Activated naive CD4-positive, alpha-beta T cell treated with anti-CD3 and anti-CD28 coated beads, Interleukin-2, amount 50 U/mL, for 72 hours (primary cell): Measurements from ENCODE around the gene ACO2. TPM values are rescaled to one million over a fixed set of nuclear protein-coding genes. Genes with fewer than 3 reads are reported as not detected.
"Not testable (repeated sequence)": the region's sequence is repeated elsewhere in the genome, so short reads cannot be mapped to it uniquely, and the experiment has no call there.

Experiments used
- ATAC-seq, 2 donors: fragments of 150-1000 bp; cut with Tn5 transposase; 2 replicates each; pipeline ENCODE4 v1.10.0; 2021; ENCODE audit warnings: mild to moderate bottlenecking in 2 of 2, moderate library complexity in 2 of 2
- DNase-seq, 2 donors: peaks; one replicate each; pipeline ENCODE4 v3.0.0; 2021 to 2022; ENCODE audit warnings: low spot score in 2 of 2
- H3K27ac Mint-ChIP-seq, 2 donors: one replicate each; pipeline ENCODE4 v1.8.0; 2022; ENCODE audit warnings: mild to moderate bottlenecking in 2 of 2, mixed read lengths in 2 of 2
- H3K36me3 Mint-ChIP-seq, 2 donors: one replicate each; pipeline ENCODE4 v1.8.0; 2022; ENCODE audit warnings: mixed read lengths in 2 of 2
- H3K9me3 Mint-ChIP-seq, 2 donors: one replicate each; pipeline ENCODE4 v1.8.0; 2022; ENCODE audit warnings: mixed read lengths in 2 of 2
- total RNA-seq, 2 donors: library from RNA; stranded (reverse); gene quantifications; one replicate each; pipeline ENCODE4 v1.2.3, GENCODE V29; 2022

The ACO2 gene
- total RNA-seq, 2 donors from 2014 or later: 100.0 to 112 TPM

- H3K27ac Mint-ChIP-seq: peak overlapping the region; percentile 62 to 67
- peaks cover 10 to 13% of the 10 kb centered on the region in 2 donors for H3K36me3 Mint-ChIP-seq
- DNase-seq (no peak), ATAC-seq (no peak)
- no peaks in the 10 kb centered on the region for H3K9me3 Mint-ChIP-seq
Measured at GRCh38 chr22:41539146-41540005, 70.5 kb downstream of the ACO2 start.

GRCh38 chr22:41540006-41540315 is 71.0 kb downstream of the ACO2 start:
- H3K27ac Mint-ChIP-seq: peak overlapping the region in 1 of 2 donors; percentile 62
- no peak for DNase-seq
- H3K9me3 Mint-ChIP-seq: no peaks in the 10 kb centered on the region
- peaks cover 12 to 15% of the 10 kb centered on the region in 2 donors for H3K36me3 Mint-ChIP-seq
- no peak for ATAC-seq

- DNase-seq (no peak), ATAC-seq (no peak)
- H3K27ac Mint-ChIP-seq: peak overlapping the region in 1 of 2 donors; percentile 62
- no peaks in the 10 kb centered on the region for H3K9me3 Mint-ChIP-seq
- H3K36me3 Mint-ChIP-seq: peaks cover 11 to 12% of the 10 kb centered on the region in 2 donors
Measured at GRCh38 chr22:41540365-41540764, 71.4 kb downstream of the ACO2 start.

- no peak for ATAC-seq
- Mint-ChIP-seq H3K36me3 (peaks cover 11 to 12% of the 10 kb centered on the region in 2 donors), H3K9me3 (no peaks in the 10 kb centered on the region), H3K27ac (peak overlapping the region; percentile 2 to 88)
- no peak for DNase-seq
Measured at GRCh38 chr22:41541484-41541883, 72.6 kb downstream of the ACO2 start.

GRCh38 chr22:41542224-41542623 is 73.3 kb downstream of the ACO2 start:
- DNase-seq (no peak), ATAC-seq (no peak)
- Mint-ChIP-seq H3K9me3 (no peaks in the 10 kb centered on the region), H3K36me3 (peaks cover 11 to 12% of the 10 kb centered on the region in 2 donors), H3K27ac (peak overlapping the region; percentile 79 to 88)

GRCh38 chr22:41543854-41544670 is 75.1 kb downstream of the ACO2 start, which contains the start of gene POLR3H:
POLR3H (minus strand) TSS chr22:41544470; CDS start chr22:41544101, 369 bp downstream.
- DNase-seq (peak; percentile 96), ATAC-seq (peak; percentile 98 to 99)
- Mint-ChIP-seq H3K27ac (peak within 1 kb of the TSS; percentile 88 to 96), H3K9me3 (no peaks in the 10 kb centered on the region), H3K36me3 (peaks cover 11 to 12% of the 10 kb centered on the region in 2 donors)

GRCh38 chr22:41544671-41545476 is 76.0 kb downstream of the ACO2 start:
- Mint-ChIP-seq H3K36me3 (peaks cover 11 to 12% of the 10 kb centered on the region in 2 donors), H3K9me3 (no peaks in the 10 kb centered on the region), H3K27ac (peak overlapping the region; percentile 88 to 96)
- no peak for DNase-seq
- no peak for ATAC-seq

GRCh38 chr22:41548830-41549211 is 79.9 kb downstream of the ACO2 start:
- no peak for ATAC-seq
- Mint-ChIP-seq H3K36me3 (peaks cover 6 to 7% of the 10 kb centered on the region in 2 donors), H3K27ac (no peak overlapping the region), H3K9me3 (no peaks in the 10 kb centered on the region)
- DNase-seq: no peak

GRCh38 chr22:41550952-41551491 is 82.1 kb downstream of the ACO2 start:
- DNase-seq (no peak), ATAC-seq (no peak)
- no peaks in the 10 kb centered on the region for H3K36me3 Mint-ChIP-seq

GRCh38 chr22:41551877-41552582 is 83.1 kb downstream of the ACO2 start:
- DNase-seq (no peak), ATAC-seq (no peak)
- Mint-ChIP-seq H3K9me3 (no peaks in the 10 kb centered on the region), H3K27ac (no peak overlapping the region), H3K36me3 (no peaks in the 10 kb centered on the region)

More at GRCh38 chr22:41550952-41551491, 82.1 kb downstream of the ACO2 start:
- no peaks in the 10 kb centered on the region for H3K9me3 Mint-ChIP-seq
- no peak overlapping the region for H3K27ac Mint-ChIP-seq

GRCh38 chr22:41555325-41555982 is 86.5 kb downstream of the ACO2 start:
- ATAC-seq (no peak), DNase-seq (no peak)
- Mint-ChIP-seq H3K27ac (no peak overlapping the region), H3K36me3 (no peaks in the 10 kb centered on the region), H3K9me3 (no peaks in the 10 kb centered on the region)

- Mint-ChIP-seq H3K9me3 (no peaks in the 10 kb centered on the region), H3K36me3 (no peaks in the 10 kb centered on the region), H3K27ac (no peak overlapping the region)
- no peak for ATAC-seq
- no peak for DNase-seq
Measured at GRCh38 chr22:41556561-41556960, 87.6 kb downstream of the ACO2 start.

GRCh38 chr22:41557401-41558240 is 88.7 kb downstream of the ACO2 start:
- ATAC-seq (peak; percentile 60 to 78), DNase-seq (no peak)
- H3K36me3 Mint-ChIP-seq: no peaks in the 10 kb centered on the region
- H3K9me3 Mint-ChIP-seq: no peaks in the 10 kb centered on the region
- peak overlapping the region in 1 of 2 donors; percentile 44 for H3K27ac Mint-ChIP-seq

GRCh38 chr22:41558241-41558630 is 89.3 kb downstream of the ACO2 start:
- not testable (repeated sequence) for H3K9me3 Mint-ChIP-seq, DNase-seq, H3K27ac Mint-ChIP-seq, H3K36me3 Mint-ChIP-seq, ATAC-seq

GRCh38 chr22:41560095-41560471 is 91.2 kb downstream of the ACO2 start:
- Mint-ChIP-seq H3K27ac (no peak overlapping the region), H3K36me3 (no peaks in the 10 kb centered on the region), H3K9me3 (no peaks in the 10 kb centered on the region)
- ATAC-seq (no peak), DNase-seq (no peak)
